ENCODE data around the gene RELT.

GRCh38 chr11:73416786-73417185, 40.6 kb downstream of the RELT start:
- TF ChIP-seq, protein P1, sequence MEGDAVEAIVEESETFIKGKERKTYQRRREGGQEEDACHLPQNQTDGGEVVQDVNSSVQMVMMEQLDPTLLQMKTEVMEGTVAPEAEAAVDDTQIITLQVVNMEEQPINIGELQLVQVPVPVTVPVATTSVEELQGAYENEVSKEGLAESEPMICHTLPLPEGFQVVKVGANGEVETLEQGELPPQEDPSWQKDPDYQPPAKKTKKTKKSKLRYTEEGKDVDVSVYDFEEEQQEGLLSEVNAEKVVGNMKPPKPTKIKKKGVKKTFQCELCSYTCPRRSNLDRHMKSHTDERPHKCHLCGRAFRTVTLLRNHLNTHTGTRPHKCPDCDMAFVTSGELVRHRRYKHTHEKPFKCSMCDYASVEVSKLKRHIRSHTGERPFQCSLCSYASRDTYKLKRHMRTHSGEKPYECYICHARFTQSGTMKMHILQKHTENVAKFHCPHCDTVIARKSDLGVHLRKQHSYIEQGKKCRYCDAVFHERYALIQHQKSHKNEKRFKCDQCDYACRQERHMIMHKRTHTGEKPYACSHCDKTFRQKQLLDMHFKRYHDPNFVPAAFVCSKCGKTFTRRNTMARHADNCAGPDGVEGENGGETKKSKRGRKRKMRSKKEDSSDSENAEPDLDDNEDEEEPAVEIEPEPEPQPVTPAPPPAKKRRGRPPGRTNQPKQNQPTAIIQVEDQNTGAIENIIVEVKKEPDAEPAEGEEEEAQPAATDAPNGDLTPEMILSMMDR (conservative IDR thresholded peaks at IDR 0.05; ENCODE audit: low read depth in 2 of 2): no peak
- no peak for TF ChIP-seq EZH2 (IDR thresholded peaks at IDR 0.05; ENCODE audit: low read depth, unreplicated experiment)
- TF ChIP-seq ZNF114 (CRISPR knock-in tag; IDR thresholded peaks at IDR 0.05): no peak
- no peak for TF ChIP-seq REST (IDR thresholded peaks at IDR 0.05; ENCODE audit: unreplicated experiment)
- TF ChIP-seq ETS1 (IDR thresholded peaks at IDR 0.05): no peak
- TF ChIP-seq POLR2AphosphoS5 (IDR thresholded peaks at IDR 0.05; ENCODE audit: low read depth): no peak
- no peak for TF ChIP-seq EZH2phosphoT487 (IDR thresholded peaks at IDR 0.05; ENCODE audit: unreplicated experiment)
- TF ChIP-seq JUNB (IDR thresholded peaks at IDR 0.05; ENCODE audit: unreplicated experiment): no peak

Data from GM23338 (cell line).